H9 (cell line): ENCODE results near the gene TENM3. TPM values are rescaled to one million over a fixed set of nuclear protein-coding genes. Genes with fewer than 3 reads are reported as not detected.

Experiments used
- DNase-seq: peaks from one replicate; pipeline ENCODE4 v3.0.0-alpha.2; 2017
- H2AFZ ChIP-seq: one replicate; pipeline ENCODE4 v1.6.1; 2013; ENCODE audit warnings: mild to moderate bottlenecking, low read length, control low read depth, moderate library complexity
- H2AK5ac ChIP-seq: 2 replicates; pipeline ENCODE4 v1.6.1; 2013; ENCODE audit warnings: low read length, control low read depth, mixed read lengths; ENCODE audit not compliant: insufficient read length
- H2BK120ac ChIP-seq: one replicate; pipeline ENCODE4 v1.6.1; 2013; ENCODE audit warnings: low read depth, mild to moderate bottlenecking, low read length, control low read depth, inconsistent platforms; ENCODE audit not compliant: poor library complexity, severe bottlenecking
- H2BK12ac ChIP-seq: 2 replicates; pipeline ENCODE4 v1.6.1; 2013; ENCODE audit warnings: low read length, control low read depth, mixed read lengths, low read depth; ENCODE audit not compliant: insufficient read length
- H2BK15ac ChIP-seq: 2 replicates; pipeline ENCODE4 v1.6.1; 2013; ENCODE audit warnings: low read depth, low read length, control low read depth
- H2BK20ac ChIP-seq: one replicate; pipeline ENCODE4 v1.6.1; 2013; ENCODE audit warnings: low read depth, mild to moderate bottlenecking, low read length, control low read depth, inconsistent platforms; ENCODE audit not compliant: poor library complexity, severe bottlenecking
- H2BK5ac ChIP-seq: 2 replicates; pipeline ENCODE4 v1.6.1; 2013; ENCODE audit warnings: low read length, control low read depth, mixed read lengths; ENCODE audit not compliant: insufficient read length
- H3K14ac ChIP-seq: 2 replicates; pipeline ENCODE4 v1.6.1; 2013; ENCODE audit warnings: low read length, control low read depth; ENCODE audit not compliant: insufficient read depth
- H3K18ac ChIP-seq: 2 replicates; pipeline ENCODE4 v1.6.1; 2013; ENCODE audit warnings: low read depth, mild to moderate bottlenecking, mixed read lengths, low read length, control low read depth; ENCODE audit not compliant: insufficient read length
- H3K23ac ChIP-seq: 2 replicates; pipeline ENCODE4 v1.6.1; 2013; ENCODE audit warnings: low read length, control low read depth, mixed read lengths, low read depth; ENCODE audit not compliant: insufficient read length
- H3K23me2 ChIP-seq: 2 replicates; pipeline ENCODE4 v1.6.1; 2013; ENCODE audit warnings: low read depth, mild to moderate bottlenecking, mixed read lengths, low read length, control low read depth; ENCODE audit not compliant: insufficient read length, poor library complexity, severe bottlenecking
- H3K27ac ChIP-seq: 2 replicates; pipeline ENCODE4 v1.5.1; 2013; ENCODE audit warnings: low read length, control low read depth, mixed read lengths, low read depth; ENCODE audit not compliant: insufficient read length
- H3K27me3 ChIP-seq: 2 replicates; pipeline ENCODE4 v1.6.1; 2013; ENCODE audit warnings: low read length, control low read depth, inconsistent platforms; ENCODE audit not compliant: insufficient read depth
- H3K4ac ChIP-seq: 2 replicates; pipeline ENCODE4 v1.6.1; 2013; ENCODE audit warnings: low read depth, mild to moderate bottlenecking, control low read depth, inconsistent platforms, low read length, moderate library complexity
- H3K4me1 ChIP-seq: 2 replicates; pipeline ENCODE4 v1.6.1; 2013; ENCODE audit warnings: low read length, control low read depth, inconsistent platforms; ENCODE audit not compliant: insufficient read depth
- H3K4me2 ChIP-seq: 2 replicates; pipeline ENCODE4 v1.6.1; 2013; ENCODE audit warnings: low read length, control low read depth, mixed read lengths; ENCODE audit not compliant: insufficient read length, insufficient read depth
- H3K56ac ChIP-seq: 2 replicates; pipeline ENCODE4 v1.6.1; 2013; ENCODE audit warnings: low read depth, mild to moderate bottlenecking, mixed read lengths, low read length, control low read depth; ENCODE audit not compliant: insufficient read length
- H3K79me1 ChIP-seq: 2 replicates; pipeline ENCODE4 v1.6.1; 2013; ENCODE audit warnings: low read depth, mild to moderate bottlenecking, moderate library complexity, low read length, control low read depth, inconsistent platforms; ENCODE audit not compliant: insufficient read depth, poor library complexity, severe bottlenecking
- H3K79me2 ChIP-seq: 2 replicates; pipeline ENCODE4 v1.6.1; 2013; ENCODE audit warnings: low read length, control low read depth, inconsistent platforms; ENCODE audit not compliant: insufficient read depth
- H3K9ac ChIP-seq: 2 replicates; pipeline ENCODE4 v1.6.1; 2013; ENCODE audit warnings: low read length, control low read depth, mixed read lengths; ENCODE audit not compliant: insufficient read length; ENCODE audit errors: extremely low read depth
- H3K9me3 ChIP-seq: one replicate; pipeline ENCODE4 v1.6.1; 2013; ENCODE audit warnings: low read depth, low read length, inconsistent platforms; ENCODE audit not compliant: control insufficient read depth
- H3T11ph ChIP-seq: one replicate; pipeline ENCODE4 v1.6.1; 2013; ENCODE audit warnings: mild to moderate bottlenecking, low read length, control low read depth, inconsistent platforms
- H4K20me1 ChIP-seq: one replicate; pipeline ENCODE4 v1.6.1; 2013; ENCODE audit not compliant: control insufficient read depth, insufficient read length, insufficient read depth
- H4K5ac ChIP-seq: 2 replicates; pipeline ENCODE4 v1.6.1; 2013; ENCODE audit warnings: low read depth, mild to moderate bottlenecking, mixed read lengths, low read length, control low read depth; ENCODE audit not compliant: insufficient read length
- H4K8ac ChIP-seq: replicated peaks from 2 replicates; pipeline ENCODE4 v1.6.1; 2013; ENCODE audit warnings: low read length, control low read depth, mixed read lengths, low read depth; ENCODE audit not compliant: insufficient read length
- H4K91ac ChIP-seq: 2 replicates; pipeline ENCODE4 v1.6.1; 2013; ENCODE audit warnings: low read depth, mild to moderate bottlenecking, moderate library complexity, mixed read lengths, low read length, control low read depth; ENCODE audit not compliant: insufficient read length
- H3K27ac Mint-ChIP-seq, 3 experiments: 2 replicates in 2 of 3; 3 replicates in 1 of 3; pipeline ENCODE4 v1.8.0; 2020 to 2021; ENCODE audit warnings: mixed read lengths in 3 of 3, mild to moderate bottlenecking in 1 of 3, moderate library complexity in 1 of 3
- H3K27me3 Mint-ChIP-seq: 2 replicates; pipeline ENCODE4 v1.8.0; 2021; ENCODE audit warnings: low read depth, mild to moderate bottlenecking, moderate library complexity, mixed read lengths
- H3K36me3 Mint-ChIP-seq, 3 experiments: 2 replicates in 2 of 3; 3 replicates in 1 of 3; pipeline ENCODE4 v1.8.0; 2020 to 2021; ENCODE audit warnings: low read depth in 3 of 3, mixed read lengths in 3 of 3; ENCODE audit not compliant: insufficient read depth in 1 of 3
- H3K4me1 Mint-ChIP-seq, 2 experiments: 2 replicates each; pipeline ENCODE4 v1.8.0; 2020; ENCODE audit warnings: mixed read lengths in 2 of 2
- H3K4me3 Mint-ChIP-seq, 2 experiments: 2 replicates in 1 of 2; 3 replicates in 1 of 2; pipeline ENCODE4 v1.8.0; 2020 to 2021; ENCODE audit warnings: mild to moderate bottlenecking in 2 of 2, mixed read lengths in 2 of 2, moderate library complexity in 1 of 2
- H3K9me3 Mint-ChIP-seq, 2 experiments: 2 replicates in 1 of 2; 3 replicates in 1 of 2; pipeline ENCODE4 v1.8.0; 2020; ENCODE audit warnings: mild to moderate bottlenecking in 2 of 2, mixed read lengths in 2 of 2, moderate library complexity in 1 of 2
- WGBS: extraction: QIAGEN DNeasy Blood & Tissue Kit; methylation state at CpG from one replicate; pipeline ENCODE4 v1.1.7; 2013; ENCODE audit warnings: missing lambda C conversion rate, low lambda C conversion rate, mixed read lengths; ENCODE audit not compliant: insufficient read length; ENCODE audit errors: extremely low coverage; 5-methylcytosine and 5-hydroxymethylcytosine counted together
- total RNA-seq: library from RNA; stranded (reverse); gene quantifications from 2 replicates; pipeline ENCODE4 v1.2.1, GENCODE V29; 2021
- TF ChIP-seq, protein P1 (sequence below): fragments of 200-600 bp; sonication (generic); conservative IDR thresholded peaks from 3 replicates; pipeline ENCODE4 v1.8.0; 2021; ENCODE audit warnings: antibody characterized with exemption, mild to moderate bottlenecking

TENM3 gene
- total RNA-seq, 1 experiment from 2014 or later: 49.6 TPM

DNA sequence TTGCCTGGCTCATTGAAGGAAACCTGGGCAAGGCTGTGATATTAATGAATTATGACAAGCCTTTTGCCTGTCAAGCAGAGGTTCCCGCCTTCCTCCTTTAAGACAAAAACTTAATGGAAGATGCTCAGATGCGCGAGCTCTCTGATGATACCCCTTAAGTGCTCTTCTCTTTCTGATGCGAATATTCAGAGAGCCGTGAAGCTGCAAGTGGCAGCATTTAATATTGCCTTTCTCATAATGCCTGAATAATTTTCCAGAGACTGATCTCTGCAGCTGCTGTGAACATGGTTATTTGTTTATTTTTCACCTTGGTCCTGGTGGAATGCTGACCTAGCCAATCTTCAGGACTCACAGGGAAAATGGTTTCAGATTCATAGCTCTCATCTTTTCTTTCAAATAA is 251.8 kb downstream of the TENM3 start:
- no peak overlapping the region for H3K23ac ChIP-seq
- no peak overlapping the region for H2BK120ac ChIP-seq
- H2BK15ac ChIP-seq: no peak overlapping the region
- Mint-ChIP-seq H3K9me3 (no peaks in the 10 kb centered on the region), H3K27me3 (no peaks in the 10 kb centered on the region), H3K4me3 (no peak overlapping the region), H3K4me1 (peaks cover 45 to 48% of the 10 kb centered on the region in 2 experiments), H3K27ac (peak overlapping the region in 1 of 3 experiments; percentile 27; a peak in 2 of 7 replicates), H3K36me3 (no peaks in the 10 kb centered on the region; a peak in 1 of 7 replicates)
- no peak overlapping the region for H2AFZ ChIP-seq
- peaks cover 2% of the 10 kb centered on the region; the same call in 1 of the 2 replicates for H3K79me2 ChIP-seq
- no peaks in the 10 kb centered on the region for H4K20me1 ChIP-seq
- no peak overlapping the region for H2BK12ac ChIP-seq
- H3K56ac ChIP-seq: no peak overlapping the region
- H3K4me2 ChIP-seq: no peak overlapping the region
- H3T11ph ChIP-seq: no peak overlapping the region
- H3K9ac ChIP-seq: no peak overlapping the region
- H3K9me3 ChIP-seq: no peaks in the 10 kb centered on the region
- no peak overlapping the region for H4K91ac ChIP-seq
- H2AK5ac ChIP-seq: no peak overlapping the region
- no peak overlapping the region for H4K5ac ChIP-seq
- no peak for DNase-seq
- no peak overlapping the region for H3K27ac ChIP-seq
- no peaks in the 10 kb centered on the region for H3K79me1 ChIP-seq
- no peaks in the 10 kb centered on the region for H3K27me3 ChIP-seq
- TF ChIP-seq, protein P1, sequence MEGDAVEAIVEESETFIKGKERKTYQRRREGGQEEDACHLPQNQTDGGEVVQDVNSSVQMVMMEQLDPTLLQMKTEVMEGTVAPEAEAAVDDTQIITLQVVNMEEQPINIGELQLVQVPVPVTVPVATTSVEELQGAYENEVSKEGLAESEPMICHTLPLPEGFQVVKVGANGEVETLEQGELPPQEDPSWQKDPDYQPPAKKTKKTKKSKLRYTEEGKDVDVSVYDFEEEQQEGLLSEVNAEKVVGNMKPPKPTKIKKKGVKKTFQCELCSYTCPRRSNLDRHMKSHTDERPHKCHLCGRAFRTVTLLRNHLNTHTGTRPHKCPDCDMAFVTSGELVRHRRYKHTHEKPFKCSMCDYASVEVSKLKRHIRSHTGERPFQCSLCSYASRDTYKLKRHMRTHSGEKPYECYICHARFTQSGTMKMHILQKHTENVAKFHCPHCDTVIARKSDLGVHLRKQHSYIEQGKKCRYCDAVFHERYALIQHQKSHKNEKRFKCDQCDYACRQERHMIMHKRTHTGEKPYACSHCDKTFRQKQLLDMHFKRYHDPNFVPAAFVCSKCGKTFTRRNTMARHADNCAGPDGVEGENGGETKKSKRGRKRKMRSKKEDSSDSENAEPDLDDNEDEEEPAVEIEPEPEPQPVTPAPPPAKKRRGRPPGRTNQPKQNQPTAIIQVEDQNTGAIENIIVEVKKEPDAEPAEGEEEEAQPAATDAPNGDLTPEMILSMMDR: no peak
- no peak overlapping the region for H3K4ac ChIP-seq
- no peak overlapping the region for H3K14ac ChIP-seq
- no peak overlapping the region for H4K8ac ChIP-seq
- no peak overlapping the region for H3K18ac ChIP-seq
- WGBS: no CpG with 5 or more reads among the region's 5 CpGs
- H2BK5ac ChIP-seq: no peak overlapping the region
- peaks cover 5% of the 10 kb centered on the region for H3K4me1 ChIP-seq
- no peaks in the 10 kb centered on the region for H3K23me2 ChIP-seq
- H2BK20ac ChIP-seq: no peak overlapping the region
